Loucy (cell line): ENCODE results near the gene DAGLA.

Experiments
- CTCF ChIP-seq: fragments of 200-600 bp; sonication (generic); conservative IDR thresholded peaks from 2 replicates; pipeline ENCODE4 v1.5.1; 2014; ENCODE audit warnings: mild to moderate bottlenecking, antibody characterized with exemption, low read length
- EZH2phosphoT487 ChIP-seq: fragments of 200-600 bp; IDR thresholded peaks from 2 replicates; pipeline ENCODE4 v1.6.1; 2018; ENCODE audit warnings: antibody characterized with exemption, mild to moderate bottlenecking, moderate library complexity, borderline replicate concordance

- TF ChIP-seq CTCF (no peak), EZH2phosphoT487 (no peak)
Observed at GRCh38 chr11:61654397-61654829, 25.8 kb upstream of the DAGLA start.
